CMK (cell line): Measurements from ENCODE around the gene QSOX1.
"Not testable (repeated sequence)": the region's sequence is repeated elsewhere in the genome, so short reads cannot be mapped to it uniquely, and the experiment has no call there.

Source experiments
- DNase-seq: peaks from one replicate; pipeline ENCODE4 v3.0.0-alpha.2; 2010; ENCODE audit warnings: low read depth

QSOX1 gene, protein sequence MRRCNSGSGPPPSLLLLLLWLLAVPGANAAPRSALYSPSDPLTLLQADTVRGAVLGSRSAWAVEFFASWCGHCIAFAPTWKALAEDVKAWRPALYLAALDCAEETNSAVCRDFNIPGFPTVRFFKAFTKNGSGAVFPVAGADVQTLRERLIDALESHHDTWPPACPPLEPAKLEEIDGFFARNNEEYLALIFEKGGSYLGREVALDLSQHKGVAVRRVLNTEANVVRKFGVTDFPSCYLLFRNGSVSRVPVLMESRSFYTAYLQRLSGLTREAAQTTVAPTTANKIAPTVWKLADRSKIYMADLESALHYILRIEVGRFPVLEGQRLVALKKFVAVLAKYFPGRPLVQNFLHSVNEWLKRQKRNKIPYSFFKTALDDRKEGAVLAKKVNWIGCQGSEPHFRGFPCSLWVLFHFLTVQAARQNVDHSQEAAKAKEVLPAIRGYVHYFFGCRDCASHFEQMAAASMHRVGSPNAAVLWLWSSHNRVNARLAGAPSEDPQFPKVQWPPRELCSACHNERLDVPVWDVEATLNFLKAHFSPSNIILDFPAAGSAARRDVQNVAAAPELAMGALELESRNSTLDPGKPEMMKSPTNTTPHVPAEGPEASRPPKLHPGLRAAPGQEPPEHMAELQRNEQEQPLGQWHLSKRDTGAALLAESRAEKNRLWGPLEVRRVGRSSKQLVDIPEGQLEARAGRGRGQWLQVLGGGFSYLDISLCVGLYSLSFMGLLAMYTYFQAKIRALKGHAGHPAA

DNA sequence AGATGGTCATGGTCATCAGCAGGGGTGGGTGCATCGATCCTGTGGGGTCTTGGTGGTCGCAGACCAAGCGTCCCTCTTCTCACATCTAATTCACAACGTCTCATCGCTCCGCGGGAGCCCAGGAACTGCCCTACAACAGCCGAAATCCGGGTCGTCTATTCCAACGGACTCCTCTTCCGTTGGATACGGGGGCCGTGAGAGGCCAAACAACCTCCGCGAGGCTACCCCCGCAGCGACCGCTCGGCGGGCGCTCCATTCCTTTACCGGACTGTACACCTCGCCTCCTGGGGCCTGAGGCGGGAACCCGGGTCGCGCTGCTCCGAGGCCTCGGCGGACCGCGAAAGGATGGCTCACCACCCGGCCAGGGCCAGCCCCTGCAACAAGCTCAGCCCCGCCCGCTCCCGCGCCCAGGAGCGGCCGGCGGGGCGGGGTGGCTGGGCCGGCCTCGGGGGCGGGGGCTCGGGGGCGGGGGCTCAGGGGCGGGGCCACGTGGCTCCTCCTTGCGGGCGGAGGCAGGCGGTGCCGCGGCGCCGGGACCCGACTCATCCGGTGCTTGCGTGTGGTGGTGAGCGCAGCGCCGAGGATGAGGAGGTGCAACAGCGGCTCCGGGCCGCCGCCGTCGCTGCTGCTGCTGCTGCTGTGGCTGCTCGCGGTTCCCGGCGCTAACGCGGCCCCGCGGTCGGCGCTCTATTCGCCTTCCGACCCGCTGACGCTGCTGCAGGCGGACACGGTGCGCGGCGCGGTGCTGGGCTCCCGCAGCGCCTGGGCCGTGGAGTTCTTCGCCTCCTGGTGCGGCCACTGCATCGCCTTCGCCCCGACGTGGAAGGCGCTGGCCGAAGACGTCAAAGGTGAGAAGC, at the start of gene QSOX1:
TSS of gene QSOX1 (plus strand) at position 545 of the 857 bp plus-strand sequence. CDS start at position 584, 39 bp downstream.
- peak; percentile 65 for DNase-seq

DNA sequence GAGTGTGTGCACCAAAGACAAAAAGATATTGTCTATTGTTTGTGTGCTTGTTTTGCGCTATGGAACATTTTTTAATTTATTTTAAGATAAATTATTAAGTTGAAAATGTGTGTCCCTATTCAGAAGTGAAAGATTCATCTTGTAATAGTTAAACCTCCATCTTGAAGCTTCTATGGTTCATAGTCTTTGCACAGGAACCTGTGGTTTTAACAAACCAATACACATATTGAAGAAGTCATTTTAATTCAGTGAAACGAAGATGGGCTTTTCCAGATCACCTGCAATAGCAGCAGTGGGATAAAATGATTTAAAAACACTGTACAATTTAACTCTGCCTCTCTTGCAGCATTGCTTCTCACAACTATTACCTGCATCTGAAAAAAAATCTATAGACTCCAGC, 42.6 kb upstream of the QSOX1 start:
- no peak for DNase-seq

DNA sequence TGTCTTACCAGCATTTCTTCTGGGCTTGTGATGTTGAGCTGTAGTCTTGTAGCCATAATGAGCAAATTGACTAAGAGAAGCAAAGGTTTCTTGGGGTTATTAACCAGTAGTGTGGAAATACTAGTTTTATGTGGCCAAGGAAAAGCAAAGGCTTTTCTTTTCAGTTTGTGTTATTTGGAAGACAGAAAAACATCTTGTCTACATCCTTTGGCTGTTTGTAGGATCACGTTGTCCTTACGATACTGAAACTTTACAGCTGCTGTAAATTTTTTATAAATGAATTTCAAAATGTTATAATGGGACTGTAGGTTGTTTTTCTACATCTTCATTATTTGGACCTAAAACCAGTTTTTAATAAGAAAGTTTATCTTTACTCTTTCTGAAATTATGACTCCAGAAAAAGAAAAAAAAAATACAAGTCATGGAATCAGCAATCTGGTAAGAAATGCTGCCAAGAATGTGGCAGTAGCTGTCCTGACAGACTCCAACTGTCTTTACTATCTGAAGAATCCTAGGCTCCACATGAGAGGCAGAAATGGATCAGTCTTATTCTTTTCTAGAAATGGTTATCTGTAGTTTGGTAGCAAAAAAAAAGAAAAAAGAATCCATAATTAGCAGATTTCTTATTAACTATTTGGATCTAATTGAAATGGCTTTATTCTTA, 41.6 kb upstream of the QSOX1 start:
- no peak for DNase-seq

DNA sequence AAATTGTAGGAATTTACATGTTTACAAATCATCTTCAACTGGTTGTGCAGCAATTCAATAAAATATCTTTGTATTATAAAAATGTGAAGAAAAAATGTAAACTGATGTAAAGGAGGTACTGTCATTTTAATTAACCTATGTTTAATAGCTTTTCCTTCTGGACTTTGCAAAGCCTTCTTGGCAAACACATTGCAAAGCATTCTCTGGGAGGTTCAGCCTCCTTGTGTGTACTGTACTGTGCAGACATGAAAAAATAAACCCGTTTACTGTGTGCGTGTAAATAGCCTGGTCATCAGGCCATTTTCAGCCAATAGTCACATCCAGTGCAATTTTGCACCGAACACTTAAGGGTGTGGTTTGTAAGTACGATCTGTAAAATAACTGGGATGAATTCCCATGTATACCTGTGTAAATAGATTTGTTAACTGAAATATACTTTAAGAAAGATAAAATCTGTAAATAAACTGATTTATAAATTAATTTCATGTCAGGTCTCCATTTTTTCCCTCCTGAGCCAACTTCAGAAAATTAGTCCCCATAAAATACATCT, 40.2 kb upstream of the QSOX1 start:
- no peak for DNase-seq

DNA sequence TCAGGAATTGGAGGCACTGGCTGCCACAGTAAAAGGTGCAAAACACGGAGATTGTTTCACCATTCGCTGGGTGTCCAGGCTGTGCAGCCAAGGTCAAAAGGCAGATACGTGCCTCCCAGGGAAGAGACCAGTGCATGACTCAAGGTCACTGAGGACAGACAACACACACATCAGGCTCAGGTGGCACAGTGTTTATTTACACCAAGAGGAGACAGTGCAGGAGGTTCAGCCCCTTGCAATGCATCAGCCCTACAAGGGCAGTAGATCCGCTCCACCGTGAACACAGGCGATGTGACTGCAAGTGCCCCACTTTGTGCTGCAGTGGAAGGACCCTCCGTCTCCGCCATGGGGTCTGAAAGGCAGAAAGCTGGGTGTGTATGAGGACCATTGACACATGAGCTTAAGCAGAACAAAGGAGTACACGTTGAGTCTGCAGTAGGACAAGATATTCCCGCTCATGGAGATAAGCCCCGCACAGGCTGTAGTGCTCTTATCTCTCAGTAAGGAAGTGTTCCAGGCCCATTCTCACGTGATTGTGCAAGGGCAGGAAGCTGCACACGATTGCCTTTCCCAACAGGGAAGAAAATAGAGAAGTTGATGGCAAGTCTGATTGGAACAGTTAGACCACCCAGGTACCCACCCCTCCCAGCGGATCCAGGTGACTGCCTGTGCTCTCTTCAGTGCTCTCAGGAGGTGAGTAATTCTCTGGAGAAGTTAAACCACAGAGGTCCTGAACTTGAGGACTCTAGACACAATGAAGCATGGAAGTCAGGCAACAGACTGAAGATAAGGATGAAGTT, 37.5 kb upstream of the QSOX1 start:
- DNase-seq: peak; percentile 68

DNA sequence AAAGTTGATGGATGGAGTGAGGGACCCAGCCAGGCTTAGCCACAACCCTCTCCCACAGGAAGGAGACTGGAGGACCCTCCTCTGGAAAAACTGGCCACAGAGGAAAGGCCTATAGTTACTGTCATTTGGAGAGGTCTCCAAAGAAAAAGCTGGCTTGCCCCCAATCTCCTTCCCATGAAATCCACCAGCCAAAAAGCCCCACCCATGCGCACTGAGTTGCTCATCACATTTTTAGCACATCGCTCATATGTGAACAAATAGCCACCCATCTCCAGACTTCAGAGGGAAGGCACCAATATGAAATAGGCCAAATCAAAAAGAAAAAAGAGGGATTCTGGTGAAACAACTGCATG, 36.9 kb upstream of the QSOX1 start:
- DNase-seq: peak; percentile 22

DNA sequence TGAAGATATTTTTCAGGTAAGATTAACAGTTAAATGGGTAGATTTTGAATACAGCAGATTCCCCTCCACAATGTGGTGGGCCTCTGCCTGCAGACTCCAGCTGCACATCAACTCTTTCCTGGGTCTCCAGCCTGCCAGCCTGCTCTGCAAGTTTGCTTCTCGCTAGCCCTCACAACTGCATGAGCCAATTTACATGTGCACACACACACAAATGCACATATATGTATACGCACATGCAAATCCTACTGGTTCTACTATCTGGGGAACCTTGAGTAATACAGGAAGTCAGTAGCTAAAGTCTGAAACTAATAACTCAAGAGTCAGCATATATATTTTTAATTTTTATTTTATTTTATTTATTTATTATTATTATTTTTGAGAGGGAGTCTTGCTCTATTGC, 34.8 kb upstream of the QSOX1 start:
- no peak for DNase-seq

DNA sequence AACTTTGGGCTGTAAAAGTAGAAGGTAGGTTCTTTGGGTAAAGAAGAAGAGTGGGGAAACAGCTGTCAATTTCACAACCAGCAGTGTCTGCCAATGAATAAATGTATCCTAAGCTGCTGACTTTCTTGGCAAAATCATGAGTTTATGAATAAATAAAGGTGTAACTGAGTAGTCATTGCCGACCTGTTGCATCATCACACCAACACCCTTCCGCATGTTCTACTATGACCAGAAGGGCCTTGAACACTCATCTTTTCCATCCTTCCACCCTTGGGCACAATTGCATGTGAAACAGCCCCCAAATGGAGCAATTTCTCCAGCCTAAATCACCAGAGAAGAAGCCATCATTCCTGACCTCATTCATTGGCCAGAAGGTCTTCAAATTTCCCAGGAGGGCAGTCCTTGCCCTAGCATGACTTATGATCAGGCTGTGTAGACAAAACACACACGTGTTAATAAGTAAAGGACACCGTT, 31.2 kb upstream of the QSOX1 start:
- no peak for DNase-seq

DNA sequence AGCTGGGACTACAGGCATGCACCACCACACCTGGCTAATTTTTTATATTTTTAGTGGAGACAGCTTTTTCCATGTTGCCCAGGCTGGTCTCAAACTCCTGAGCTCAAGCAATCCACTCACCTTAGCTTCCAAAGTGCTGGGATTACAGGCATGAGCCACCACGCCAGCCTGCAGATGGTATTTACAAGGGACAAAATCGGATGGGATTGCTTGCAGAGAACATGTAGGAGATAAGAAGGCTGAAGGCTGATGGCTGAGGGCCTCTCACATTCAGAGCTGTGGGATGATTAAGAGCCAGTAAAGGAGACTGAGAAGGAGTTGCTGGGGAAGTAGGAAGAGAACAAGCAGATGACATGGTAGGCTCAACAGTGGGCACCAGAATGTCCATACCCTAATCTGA, 24.0 kb upstream of the QSOX1 start:
- DNase-seq: no peak

DNA sequence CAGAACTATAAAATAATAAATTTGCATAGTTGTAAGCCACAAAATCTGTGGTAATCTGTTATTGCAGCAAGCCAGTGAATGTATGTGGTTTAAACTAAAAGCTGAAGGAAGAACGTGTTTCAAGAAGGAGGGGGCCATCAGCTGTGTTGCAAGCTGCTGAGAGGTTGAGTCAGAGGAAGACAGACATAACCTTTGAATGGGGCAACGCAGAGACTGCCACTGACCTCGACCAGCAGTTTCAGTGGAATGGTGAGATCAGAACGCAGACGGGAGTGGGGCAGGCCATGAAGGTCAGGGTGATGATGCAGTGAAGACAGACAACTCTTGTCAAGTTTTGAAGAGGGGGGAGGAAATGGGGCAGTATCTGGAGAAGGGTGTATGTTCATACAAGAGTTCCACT, 23.2 kb upstream of the QSOX1 start:
- DNase-seq: no peak

DNA sequence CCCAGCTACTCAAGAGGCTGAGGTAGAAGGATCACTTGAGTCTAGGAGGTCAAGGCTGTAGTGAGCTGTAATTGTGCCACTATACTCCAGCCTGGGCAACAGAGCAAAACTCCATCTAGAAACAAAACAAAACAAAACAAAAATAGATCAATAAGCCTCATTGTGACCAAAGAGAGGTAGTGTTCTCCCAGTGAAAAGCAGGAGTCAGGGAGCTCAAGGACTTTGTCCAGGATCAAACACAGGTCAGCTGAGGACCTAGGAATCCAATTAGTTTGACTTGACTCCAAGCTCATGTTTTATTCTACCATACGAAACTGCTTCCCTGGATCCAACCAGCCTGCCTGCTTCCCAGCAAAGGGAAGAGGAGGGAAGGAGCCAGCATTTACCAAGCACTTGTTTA, 21.5 kb upstream of the QSOX1 start:
- no peak for DNase-seq

DNA sequence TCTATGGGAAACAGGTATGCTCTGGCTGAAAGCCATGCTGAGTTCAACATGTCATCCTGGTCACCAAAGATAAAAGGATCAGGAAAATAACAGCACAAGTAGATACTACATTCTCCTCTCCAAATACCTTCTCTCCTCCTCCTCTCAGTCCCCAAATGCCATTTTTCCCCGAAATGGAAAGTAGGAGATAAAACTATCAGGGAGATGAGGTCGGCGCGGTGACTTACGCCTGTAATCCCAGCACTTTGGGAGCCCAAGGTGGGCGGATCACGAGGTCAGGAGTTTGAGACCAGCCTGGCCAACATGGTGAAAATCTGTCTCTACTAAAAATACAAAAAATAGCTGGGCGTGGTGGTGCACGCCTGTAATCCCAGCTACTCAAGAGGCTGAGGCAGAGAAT, 21.0 kb upstream of the QSOX1 start:
- DNase-seq: not testable (repeated sequence)

DNA sequence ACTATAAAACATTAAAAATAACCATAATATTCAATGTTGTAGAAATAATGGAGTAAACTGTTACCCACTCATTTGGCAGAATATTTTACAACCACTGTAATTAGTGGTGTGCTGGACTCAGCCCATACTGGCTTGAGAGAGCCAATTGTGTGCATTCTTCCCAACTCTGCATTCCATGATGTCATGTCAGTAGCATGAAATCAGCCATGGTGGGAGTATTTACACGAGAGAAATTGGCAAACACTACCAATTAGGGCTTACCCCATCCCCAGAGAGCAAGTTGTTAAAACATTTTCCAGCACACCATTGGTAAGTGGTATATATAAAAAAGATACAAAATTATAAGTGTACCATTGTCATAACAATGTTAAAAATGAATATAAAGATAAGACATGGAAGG, 19.1 kb upstream of the QSOX1 start:
- DNase-seq: no peak

DNA sequence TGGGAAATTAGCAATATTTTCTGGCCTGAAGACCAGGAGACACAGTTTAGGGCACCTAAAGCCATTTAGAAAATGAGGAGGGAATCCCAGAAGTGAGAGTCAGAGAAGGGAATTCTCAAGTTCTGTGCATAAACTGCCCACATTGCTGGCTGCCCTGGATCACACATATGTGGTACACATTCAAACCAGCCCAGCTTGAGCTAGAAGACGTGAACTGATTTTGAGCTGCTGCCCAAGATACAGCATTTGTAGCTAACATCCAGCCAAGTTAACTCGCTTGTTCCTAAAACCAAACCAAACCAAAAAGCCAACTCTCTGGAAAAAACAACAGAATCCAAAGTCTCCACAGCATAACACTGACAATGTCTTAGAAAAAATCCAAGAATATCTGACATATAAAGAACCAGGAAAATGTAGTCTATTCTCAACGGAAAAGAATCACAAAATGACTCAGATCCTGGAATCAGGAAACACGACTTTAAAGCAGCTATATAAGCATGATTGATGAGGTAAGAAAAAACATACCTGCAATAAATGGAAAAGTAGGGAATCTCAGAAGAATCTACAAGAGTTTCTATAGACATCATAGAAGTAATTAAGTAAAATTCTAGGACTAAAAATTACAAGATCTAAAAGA, 18.2 kb upstream of the QSOX1 start:
- no peak for DNase-seq

DNA sequence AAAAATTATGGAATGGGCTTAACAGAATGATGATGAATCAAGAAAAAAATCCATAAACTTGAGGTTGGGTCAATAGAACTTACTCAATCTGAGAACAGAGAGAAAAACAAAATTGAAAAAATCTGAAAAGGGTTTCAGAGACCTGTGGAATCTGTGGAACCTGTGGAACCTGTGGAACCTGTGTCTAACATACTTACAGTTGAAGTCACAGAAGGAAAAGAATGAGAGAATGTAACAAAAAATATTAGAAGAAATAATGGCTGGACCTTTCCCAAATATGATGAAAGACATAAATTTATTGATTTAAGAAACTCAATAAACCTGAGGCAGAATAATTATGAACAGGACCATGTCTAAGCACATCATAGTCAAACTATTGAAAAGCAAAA, 17.7 kb upstream of the QSOX1 start:
- no peak for DNase-seq

DNA sequence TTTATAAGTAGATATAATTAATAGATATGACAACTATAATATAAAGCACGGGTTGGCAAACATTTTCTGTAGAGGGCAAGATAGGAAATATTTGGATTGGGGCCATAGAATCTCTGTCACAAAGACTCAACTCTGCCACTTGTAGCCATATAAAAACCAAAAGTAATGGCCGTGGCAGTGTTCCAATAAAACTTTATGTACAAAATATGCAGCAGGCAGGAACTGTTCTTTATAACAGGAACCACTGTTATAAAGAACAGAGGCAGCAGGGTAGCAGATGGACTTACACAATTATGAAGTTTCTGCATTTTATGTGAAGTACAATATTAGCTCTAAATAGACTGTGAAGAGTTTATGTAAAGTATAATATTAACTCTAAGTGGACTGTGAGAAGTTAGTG, 16.9 kb upstream of the QSOX1 start:
- no peak for DNase-seq

DNA sequence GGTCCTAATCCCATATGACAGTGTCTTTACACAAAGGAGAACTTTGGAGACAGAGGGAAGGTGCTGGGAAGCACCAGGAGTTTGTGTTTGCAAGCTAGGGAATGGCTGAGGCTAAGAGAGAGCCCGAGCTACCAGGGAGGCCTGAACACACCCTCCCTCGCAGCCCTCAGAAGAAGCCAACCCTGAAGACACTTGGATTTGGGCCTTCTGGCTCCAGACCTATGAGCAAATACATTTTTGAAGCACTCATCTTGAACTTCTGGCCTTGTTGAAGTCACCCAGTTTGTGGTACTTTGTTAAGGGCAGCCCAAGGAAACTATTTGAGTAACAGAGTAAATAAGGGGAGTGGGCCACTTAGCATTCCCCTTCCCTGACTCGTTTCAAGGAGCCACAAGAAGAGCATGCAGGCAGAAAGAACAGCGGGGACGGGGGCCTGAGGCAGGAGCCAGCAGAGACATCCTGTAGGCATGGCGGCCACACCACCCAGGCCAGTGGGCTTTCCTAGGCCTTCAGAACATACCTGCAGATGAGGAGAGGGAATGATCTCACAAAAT, 13.2 kb upstream of the QSOX1 start:
- DNase-seq: no peak

DNA sequence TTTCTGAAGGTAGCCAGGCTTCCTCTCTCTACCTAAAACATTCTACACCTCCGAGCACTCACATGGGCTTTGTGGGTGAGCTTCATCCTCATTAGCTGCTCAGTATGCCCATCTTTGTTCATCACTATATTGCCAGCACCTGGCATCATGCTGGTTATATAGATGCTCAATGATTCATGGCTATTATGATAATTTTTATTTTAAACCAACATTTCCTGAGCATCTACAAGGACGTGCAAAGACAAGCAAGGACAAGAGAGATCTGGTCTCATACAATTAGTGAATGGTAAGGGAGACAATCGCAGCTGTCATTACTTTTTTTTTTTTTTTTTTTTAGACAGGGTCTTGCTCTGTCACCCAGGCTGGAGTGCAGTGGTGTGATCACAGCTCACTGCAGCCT, 11.3 kb upstream of the QSOX1 start:
- DNase-seq: no peak

DNA sequence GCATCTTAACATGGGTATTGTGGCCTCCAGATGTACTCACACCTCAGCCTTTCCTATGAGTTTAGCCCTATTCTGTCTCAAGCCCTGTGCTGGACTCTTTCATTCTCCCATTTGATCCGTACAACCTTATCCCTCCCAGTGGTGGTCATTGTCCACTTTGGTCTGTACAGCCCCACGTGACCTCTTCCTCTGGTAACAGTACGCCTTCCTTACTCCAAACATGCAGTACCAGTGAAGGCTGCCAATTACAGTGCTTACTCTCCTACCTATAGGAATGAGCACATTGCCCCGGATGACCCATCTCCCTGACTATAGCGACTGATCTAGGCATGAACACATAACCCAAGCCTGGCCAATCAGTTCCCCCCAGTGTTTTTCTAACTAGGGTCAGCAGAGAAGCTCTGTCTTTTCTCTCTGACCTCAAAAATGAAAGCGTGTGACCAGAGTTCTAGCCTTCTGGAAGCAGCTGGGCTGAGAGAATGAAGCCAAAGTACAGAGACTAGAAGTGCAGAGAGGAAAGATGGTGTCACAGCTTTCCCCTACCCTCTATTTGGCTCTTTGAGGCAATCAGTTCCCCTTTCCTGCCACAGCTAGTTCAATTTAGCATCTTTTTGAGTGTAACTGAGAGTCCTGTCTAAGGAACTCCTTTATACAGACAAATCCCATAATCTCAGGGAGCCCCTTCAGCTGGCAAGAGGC, 9.9 kb upstream of the QSOX1 start:
- no peak for DNase-seq
